Nephron (organoid): ENCODE results near the gene RASL11A.

ENCODE experiments used
- H3K27ac Mint-ChIP-seq, 3 experiments: 2 replicates each; pipeline ENCODE4 v1.8.0; 2020; ENCODE audit warnings: mixed read lengths in 3 of 3, mild to moderate bottlenecking in 2 of 3, moderate library complexity in 1 of 3
- H3K27me3 Mint-ChIP-seq: 2 replicates; pipeline ENCODE4 v1.8.0; 2021; ENCODE audit warnings: low read depth, mild to moderate bottlenecking, moderate library complexity, mixed read lengths
- H3K36me3 Mint-ChIP-seq: 2 replicates; pipeline ENCODE4 v1.8.0; 2020; ENCODE audit warnings: low read depth, mixed read lengths
- H3K4me1 Mint-ChIP-seq: 2 replicates; pipeline ENCODE4 v1.8.0; 2020; ENCODE audit warnings: mixed read lengths
- H3K4me3 Mint-ChIP-seq, 3 experiments: 2 replicates each; pipeline ENCODE4 v1.8.0; 2020; ENCODE audit warnings: mild to moderate bottlenecking in 3 of 3, mixed read lengths in 3 of 3, moderate library complexity in 2 of 3
- H3K9me3 Mint-ChIP-seq: 2 replicates; pipeline ENCODE4 v1.8.0; 2020; ENCODE audit warnings: mixed read lengths
- CTCF ChIP-seq, 3 experiments: fragments of 200-600 bp; sonication (generic); IDR thresholded peaks; one replicate each; pipeline ENCODE4 v1.5.0; 2021; ENCODE audit warnings: antibody characterized with exemption in 3 of 3; ENCODE audit not compliant: unreplicated experiment in 3 of 3

RASL11A gene

GRCh38 chr13:27236478-27236877, 34.2 kb upstream of the RASL11A start:
- no peak overlapping the region for H3K27ac Mint-ChIP-seq
- H3K27me3 Mint-ChIP-seq = peaks cover 7% of the 10 kb centered on the region
- no peaks in the 10 kb centered on the region for H3K4me1 Mint-ChIP-seq
- peaks cover 4% of the 10 kb centered on the region for H3K36me3 Mint-ChIP-seq
- H3K9me3 Mint-ChIP-seq = peaks cover 10% of the 10 kb centered on the region
- TF ChIP-seq CTCF (IDR thresholded peaks at IDR 0.05; ENCODE audit: unreplicated experiment in 3 of 3) = no peak
- H3K4me3 Mint-ChIP-seq = no peak overlapping the region

- peaks cover 7% of the 10 kb centered on the region for H3K27me3 Mint-ChIP-seq
- H3K9me3 Mint-ChIP-seq = no peaks in the 10 kb centered on the region
- H3K4me1 Mint-ChIP-seq = peaks cover 3% of the 10 kb centered on the region
- TF ChIP-seq CTCF (IDR thresholded peaks at IDR 0.05; ENCODE audit: unreplicated experiment in 3 of 3) = no peak
- no peak overlapping the region for H3K4me3 Mint-ChIP-seq
- no peak overlapping the region for H3K27ac Mint-ChIP-seq
- H3K36me3 Mint-ChIP-seq = no peaks in the 10 kb centered on the region
Observed at GRCh38 chr13:27242702-27243101, 27.9 kb upstream of the RASL11A start.

GRCh38 chr13:27245610-27246009, 25.0 kb upstream of the RASL11A start:
- no peaks in the 10 kb centered on the region for H3K36me3 Mint-ChIP-seq
- H3K9me3 Mint-ChIP-seq = no peaks in the 10 kb centered on the region
- H3K4me1 Mint-ChIP-seq = peaks cover 7% of the 10 kb centered on the region
- no peaks in the 10 kb centered on the region for H3K27me3 Mint-ChIP-seq
- no peak overlapping the region for H3K27ac Mint-ChIP-seq
- H3K4me3 Mint-ChIP-seq = no peak overlapping the region
- TF ChIP-seq CTCF (IDR thresholded peaks at IDR 0.05; ENCODE audit: unreplicated experiment in 3 of 3) = no peak

GRCh38 chr13:27250833-27251165, 19.8 kb upstream of the RASL11A start:
- H3K9me3 Mint-ChIP-seq = no peaks in the 10 kb centered on the region
- H3K27me3 Mint-ChIP-seq = no peaks in the 10 kb centered on the region
- peaks cover 31% of the 10 kb centered on the region for H3K4me1 Mint-ChIP-seq
- H3K27ac Mint-ChIP-seq = peak overlapping the region; percentile 100
- TF ChIP-seq CTCF (IDR thresholded peaks at IDR 0.05; ENCODE audit: unreplicated experiment in 3 of 3) = no peak
- H3K4me3 Mint-ChIP-seq = peak overlapping the region; percentile 93 to 100 (median 99)
- H3K36me3 Mint-ChIP-seq = peaks cover 15% of the 10 kb centered on the region

GRCh38 chr13:27251166-27252091, 19.2 kb upstream of the RASL11A start, which contains the start of gene RPL21:
RPL21 (plus strand) TSS chr13:27251558; CDS start chr13:27253777, 2,219 bp downstream.
- H3K27me3 Mint-ChIP-seq = no peaks in the 10 kb centered on the region
- H3K9me3 Mint-ChIP-seq = no peaks in the 10 kb centered on the region
- H3K4me1 Mint-ChIP-seq = peaks cover 31% of the 10 kb centered on the region
- TF ChIP-seq CTCF (IDR thresholded peaks at IDR 0.05; ENCODE audit: unreplicated experiment in 3 of 3) = no peak
- peaks cover 19% of the 10 kb centered on the region for H3K36me3 Mint-ChIP-seq
- peak within 1 kb of the TSS; percentile 100 for H3K27ac Mint-ChIP-seq
- H3K4me3 Mint-ChIP-seq = peak within 1 kb of the TSS; percentile 93 to 100 (median 99)

GRCh38 chr13:27252467-27252866, 18.2 kb upstream of the RASL11A start:
- H3K4me3 Mint-ChIP-seq = peak overlapping the region; percentile 93 to 100 (median 99)
- peaks cover 31% of the 10 kb centered on the region for H3K4me1 Mint-ChIP-seq
- no peaks in the 10 kb centered on the region for H3K9me3 Mint-ChIP-seq
- peak overlapping the region; percentile 100 for H3K27ac Mint-ChIP-seq
- no peaks in the 10 kb centered on the region for H3K27me3 Mint-ChIP-seq
- H3K36me3 Mint-ChIP-seq = peaks cover 22% of the 10 kb centered on the region
- TF ChIP-seq CTCF (IDR thresholded peaks at IDR 0.05; ENCODE audit: unreplicated experiment in 3 of 3) = no peak
